ENCODE results near the gene BBS9.

DNA sequence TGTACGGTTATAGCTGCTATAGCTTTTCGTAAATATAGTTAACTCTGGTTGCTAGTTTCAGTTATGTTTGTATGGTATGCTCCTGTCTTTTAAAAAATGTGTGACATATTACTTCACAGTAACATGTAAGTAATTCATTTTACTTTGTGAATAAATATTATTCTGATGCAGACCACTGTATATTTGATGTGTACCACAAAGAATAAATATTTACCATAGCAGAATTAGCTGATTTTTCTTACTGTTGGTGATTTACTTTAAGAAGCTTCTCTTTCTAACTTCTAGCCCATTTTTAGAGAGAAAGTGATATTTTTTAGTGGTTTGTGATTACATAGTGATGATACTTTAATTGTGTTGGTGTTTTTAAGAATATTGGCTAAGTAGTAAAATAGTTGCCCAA is 292.8 kb downstream of the BBS9 start:
- TF ChIP-seq, protein P1, sequence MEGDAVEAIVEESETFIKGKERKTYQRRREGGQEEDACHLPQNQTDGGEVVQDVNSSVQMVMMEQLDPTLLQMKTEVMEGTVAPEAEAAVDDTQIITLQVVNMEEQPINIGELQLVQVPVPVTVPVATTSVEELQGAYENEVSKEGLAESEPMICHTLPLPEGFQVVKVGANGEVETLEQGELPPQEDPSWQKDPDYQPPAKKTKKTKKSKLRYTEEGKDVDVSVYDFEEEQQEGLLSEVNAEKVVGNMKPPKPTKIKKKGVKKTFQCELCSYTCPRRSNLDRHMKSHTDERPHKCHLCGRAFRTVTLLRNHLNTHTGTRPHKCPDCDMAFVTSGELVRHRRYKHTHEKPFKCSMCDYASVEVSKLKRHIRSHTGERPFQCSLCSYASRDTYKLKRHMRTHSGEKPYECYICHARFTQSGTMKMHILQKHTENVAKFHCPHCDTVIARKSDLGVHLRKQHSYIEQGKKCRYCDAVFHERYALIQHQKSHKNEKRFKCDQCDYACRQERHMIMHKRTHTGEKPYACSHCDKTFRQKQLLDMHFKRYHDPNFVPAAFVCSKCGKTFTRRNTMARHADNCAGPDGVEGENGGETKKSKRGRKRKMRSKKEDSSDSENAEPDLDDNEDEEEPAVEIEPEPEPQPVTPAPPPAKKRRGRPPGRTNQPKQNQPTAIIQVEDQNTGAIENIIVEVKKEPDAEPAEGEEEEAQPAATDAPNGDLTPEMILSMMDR (IDR thresholded peaks at IDR 0.05): no peak
- no peak for TF ChIP-seq ZFX (IDR thresholded peaks at IDR 0.05; ENCODE audit: borderline replicate concordance)
